HG03354 (cell line): ENCODE data around the gene OR9A4.
"Not testable (repeated sequence)": the region's sequence is repeated elsewhere in the genome, so short reads cannot be mapped to it uniquely, and the experiment has no call there.

Source experiments
- ATAC-seq: cut with Tn5 transposase; IDR thresholded peaks from one replicate; pipeline ENCODE4 v1.9.1; 2021; ENCODE audit warnings: mild to moderate bottlenecking; ENCODE audit not compliant: unreplicated experiment, poor library complexity, severe bottlenecking

OR9A4 gene

DNA sequence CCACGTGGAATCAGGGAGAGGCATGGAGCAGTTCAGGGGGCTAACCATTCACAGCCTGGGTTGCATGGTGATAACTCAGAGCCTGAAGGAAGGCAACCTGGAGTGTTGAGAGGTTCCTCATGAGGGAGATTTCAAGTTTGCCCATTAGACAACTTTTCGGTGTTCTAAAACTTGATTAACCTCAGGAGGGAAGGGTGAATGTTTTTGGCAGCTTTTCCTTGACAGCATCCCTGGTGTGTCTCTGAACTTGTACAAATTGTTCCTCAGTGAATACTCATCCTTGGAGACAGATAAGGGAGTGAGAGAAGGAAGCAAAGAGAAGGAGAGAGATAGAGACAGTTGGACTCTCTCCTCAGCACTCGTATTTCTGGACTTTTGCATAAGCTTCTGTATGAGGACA is at the start of gene OR9A4:
OR9A4 (plus strand) TSS at position 301 of the 400 bp plus-strand sequence. CDS start 2,477 bp downstream, outside the sequence.
- ATAC-seq, result no peak

- ATAC-seq, result no peak
Observed at GRCh38 chr7:141866974-141867373, 49.2 kb upstream of the OR9A4 start.

- no peak for ATAC-seq
Observed at GRCh38 chr7:141872931-141873330, 43.3 kb upstream of the OR9A4 start.

DNA sequence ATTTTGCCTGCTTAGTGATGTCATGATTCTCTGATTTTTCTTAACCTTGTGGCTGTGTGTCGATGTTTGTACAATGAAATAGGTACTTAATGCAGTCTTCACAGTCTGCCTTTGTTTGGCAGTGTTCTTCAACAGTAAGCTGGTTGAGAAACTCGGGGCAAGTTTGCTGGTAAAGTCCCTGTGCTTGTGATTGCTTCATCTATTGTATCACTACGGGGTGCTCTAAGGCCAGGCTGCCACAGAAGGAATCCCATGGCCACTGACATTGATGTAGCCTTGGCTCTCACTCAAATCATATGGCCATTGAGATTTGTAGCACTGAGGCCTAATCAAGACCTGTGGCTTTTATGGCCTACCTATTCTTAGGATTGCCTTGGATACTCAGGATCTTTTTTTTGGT is 41.4 kb upstream of the OR9A4 start:
- ATAC-seq, result no peak

DNA sequence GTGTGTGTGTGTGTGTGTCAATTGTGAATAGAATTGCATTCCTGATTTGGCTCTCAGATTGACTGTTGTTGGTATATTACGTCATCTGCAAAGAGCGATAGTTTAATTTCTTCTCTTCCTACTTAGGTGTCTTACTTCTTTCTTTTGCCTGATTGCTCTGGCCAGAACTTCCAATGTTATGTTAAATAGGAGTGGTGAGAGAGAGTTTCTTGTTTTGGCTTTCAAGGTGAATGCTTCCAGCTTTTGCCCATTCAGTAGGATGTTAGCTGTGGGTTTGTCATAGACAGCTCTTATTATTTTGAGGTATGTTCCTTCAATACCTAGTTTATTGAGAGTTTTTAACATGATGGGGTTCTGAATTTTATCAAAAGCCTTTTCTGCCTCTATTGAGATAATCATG is 40.7 kb upstream of the OR9A4 start:
- ATAC-seq, result no peak

- no peak for ATAC-seq
Observed at GRCh38 chr7:141876371-141876770, 39.8 kb upstream of the OR9A4 start.

DNA sequence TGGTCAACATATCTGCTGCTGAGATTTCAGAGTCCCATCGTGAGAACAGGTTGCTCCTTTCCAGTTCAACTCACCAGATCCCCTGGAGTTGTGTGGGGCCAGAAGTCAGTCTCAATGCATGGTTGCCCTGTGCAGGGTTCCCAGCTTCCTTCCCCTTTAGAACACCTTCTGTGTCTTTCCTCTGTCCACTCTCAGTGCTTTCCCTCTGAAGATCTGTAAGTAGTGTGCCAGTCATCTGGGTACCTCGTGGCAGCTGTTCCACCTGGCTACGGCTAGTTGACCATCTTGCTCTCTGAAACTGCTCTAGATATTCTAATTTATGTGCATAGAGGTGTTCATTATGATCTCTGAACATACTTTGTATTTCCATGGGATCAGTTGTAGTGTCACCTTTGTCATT is 38.8 kb upstream of the OR9A4 start:
- ATAC-seq, result no peak

DNA sequence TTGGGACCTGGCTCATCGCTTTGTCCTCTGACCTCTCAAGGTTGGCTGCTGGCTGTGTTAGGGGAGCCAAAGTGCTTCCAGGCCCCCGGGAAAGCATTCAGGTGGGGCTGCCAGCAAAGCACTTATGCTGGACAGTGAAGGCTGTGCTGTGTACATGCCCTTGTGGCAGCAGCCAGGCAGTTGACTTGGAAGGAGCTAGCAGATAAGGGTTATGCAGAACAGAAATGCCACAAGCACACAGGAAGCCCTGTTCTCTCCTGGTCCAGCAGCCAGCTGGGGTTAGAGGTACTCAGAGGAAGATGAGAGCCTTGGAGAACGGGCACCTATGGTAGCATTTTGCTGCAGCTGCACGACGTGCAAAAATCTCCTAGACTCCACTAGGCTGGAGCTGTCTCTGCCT is 35.2 kb upstream of the OR9A4 start:
- no peak for ATAC-seq

GRCh38 chr7:141884539-141885225 is 31.5 kb upstream of the OR9A4 start:
- peak; percentile 85 for ATAC-seq

DNA sequence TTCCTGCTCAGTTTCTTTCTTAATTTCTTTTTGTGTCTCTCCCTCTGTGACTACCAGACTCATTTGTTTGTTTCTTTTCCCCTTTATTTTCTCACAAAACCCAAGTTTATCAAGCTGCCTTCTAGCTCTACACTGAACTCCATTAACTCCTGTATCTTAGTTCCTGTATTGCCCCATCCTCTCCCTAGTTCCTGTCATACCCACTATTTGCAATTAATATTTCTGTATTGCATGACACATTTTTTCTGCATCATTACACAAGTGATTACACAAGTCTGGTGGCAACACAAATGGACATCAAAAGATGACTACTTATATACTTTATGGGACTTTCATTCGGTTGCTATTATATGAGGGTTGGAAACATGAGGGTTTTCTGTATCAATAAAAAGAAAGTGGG is 26.9 kb upstream of the OR9A4 start:
- ATAC-seq, result no peak

DNA sequence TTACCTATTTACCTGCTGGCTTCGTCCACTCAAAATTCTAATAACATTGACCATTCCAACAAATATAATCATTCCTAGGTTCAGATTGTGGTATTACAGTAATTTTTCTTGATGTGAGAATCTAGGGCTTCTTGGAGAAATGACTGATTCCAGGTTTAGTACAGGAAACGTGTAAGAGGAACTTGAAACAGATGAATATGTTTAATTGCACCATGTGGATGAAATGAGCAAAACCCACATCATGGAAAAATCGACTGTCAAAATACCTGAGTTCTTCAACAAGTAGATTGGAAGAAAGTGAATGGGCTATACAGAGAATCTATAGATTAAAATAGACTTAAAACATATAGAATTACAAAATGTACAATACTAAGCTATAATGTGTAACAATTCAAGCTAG is 24.9 kb upstream of the OR9A4 start:
- no peak for ATAC-seq

DNA sequence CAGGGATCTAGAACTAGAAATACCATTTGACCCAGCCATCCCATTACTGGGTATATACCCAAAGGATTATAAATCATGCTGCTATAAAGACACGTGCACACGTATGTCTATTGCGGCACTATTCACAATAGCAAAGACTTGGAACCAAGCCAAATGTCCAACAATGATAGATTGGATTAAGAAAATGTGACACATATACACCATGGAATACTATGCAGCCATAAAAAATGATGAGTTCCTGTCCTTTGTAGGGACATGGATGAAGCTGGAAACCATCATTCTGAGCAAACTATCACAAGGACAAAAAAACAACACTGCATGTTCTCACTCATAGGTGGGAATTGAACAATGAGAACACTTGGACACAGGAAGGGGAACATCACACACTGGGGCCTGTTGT is 16.8 kb upstream of the OR9A4 start:
- not testable (repeated sequence) for ATAC-seq

GRCh38 chr7:141906285-141906684 is 9.9 kb upstream of the OR9A4 start:
- ATAC-seq, result no peak

- no peak for ATAC-seq
Observed at GRCh38 chr7:141911391-141911790, 4.8 kb upstream of the OR9A4 start.

DNA sequence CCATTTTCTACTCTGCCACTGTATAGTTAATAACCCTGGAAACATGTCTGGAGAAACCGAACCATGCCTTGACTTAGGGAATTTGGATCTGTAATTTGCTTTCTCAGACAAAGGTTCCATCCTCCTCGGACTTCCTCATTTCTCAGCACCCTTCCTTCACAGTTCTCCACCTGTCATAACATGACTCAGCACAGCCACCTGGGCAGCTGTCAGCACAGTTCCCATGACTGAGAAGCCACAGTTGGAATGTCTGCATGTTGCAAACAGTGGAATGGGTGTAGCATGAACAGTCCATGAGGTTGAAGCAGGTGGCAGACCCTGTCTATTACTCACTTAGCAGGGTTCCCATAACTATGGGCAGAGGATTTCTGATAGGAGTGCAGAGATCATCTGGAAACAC is 634 bp upstream of the OR9A4 start:
- no peak for ATAC-seq

DNA sequence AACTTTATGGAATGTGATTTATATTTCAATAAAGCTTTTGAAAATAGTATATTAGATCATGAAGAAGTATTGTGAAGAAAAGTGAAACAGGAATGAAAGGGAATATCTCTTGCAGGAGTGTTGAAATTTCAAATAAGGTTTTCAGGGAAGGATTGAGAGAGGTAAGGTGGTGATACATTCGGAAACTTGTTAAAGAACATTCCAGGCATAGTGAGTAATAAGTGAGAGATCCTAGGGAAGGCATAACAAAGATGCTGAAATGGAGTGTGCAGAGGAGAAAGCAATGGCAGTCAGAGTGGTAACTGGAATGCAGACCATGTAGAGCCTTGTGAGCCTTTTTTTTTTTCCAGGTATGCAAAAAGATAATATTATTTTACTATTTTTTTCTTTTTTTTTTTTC is 4.1 kb downstream of the OR9A4 start:
- ATAC-seq, result no peak

GRCh38 chr7:141928146-141928844 is 12.1 kb downstream of the OR9A4 start:
- no peak for ATAC-seq

DNA sequence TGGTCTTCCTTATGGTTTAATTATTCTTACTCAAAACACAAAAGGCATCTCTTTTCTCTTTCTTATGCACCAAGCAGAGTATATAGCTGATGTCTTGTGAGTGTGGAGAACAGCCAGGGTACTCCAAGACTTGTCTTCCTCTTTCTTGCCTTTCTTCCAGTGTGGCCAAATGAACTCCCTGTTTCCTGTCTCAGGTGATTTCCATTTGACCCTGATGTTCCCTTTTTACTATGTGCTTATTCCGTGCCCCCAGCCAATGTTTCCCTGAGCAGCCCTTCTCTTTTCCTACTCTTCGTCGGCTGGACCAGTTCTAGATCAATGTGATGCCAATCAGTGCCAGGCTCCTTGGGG is 12.6 kb downstream of the OR9A4 start:
- no peak for ATAC-seq

GRCh38 chr7:141930211-141930610 is 14.0 kb downstream of the OR9A4 start:
- ATAC-seq, result no peak

- ATAC-seq, result no peak
Observed at GRCh38 chr7:141941075-141941474, 24.9 kb downstream of the OR9A4 start.

DNA sequence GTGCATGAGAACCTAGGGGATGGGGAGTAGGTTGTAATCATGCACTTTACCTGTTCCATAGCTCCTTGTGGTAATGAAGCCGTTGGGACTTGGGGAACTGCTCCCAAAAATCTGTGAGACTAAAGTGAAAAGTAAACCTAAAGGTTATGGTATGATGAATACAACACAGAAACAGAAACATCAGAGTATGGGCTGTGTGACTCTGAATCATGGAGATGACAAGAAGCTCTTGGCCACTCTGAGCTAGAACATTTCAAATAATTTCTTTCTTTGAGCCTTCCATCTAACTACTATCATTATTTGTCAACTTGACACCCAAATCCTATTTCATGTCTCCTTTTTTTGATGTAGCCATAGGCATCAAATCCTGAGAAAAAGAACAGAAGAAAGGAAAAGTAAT is 27.6 kb downstream of the OR9A4 start:
- ATAC-seq, result no peak

- no peak for ATAC-seq
Observed at GRCh38 chr7:141944811-141945210, 28.6 kb downstream of the OR9A4 start.
